GM10847 (cell line): ENCODE data around the gene CDK6.

Experiments
- POLR2A ChIP-seq: IDR thresholded peaks from 2 replicates; pipeline ENCODE4 v1.6.1; 2011; ENCODE audit not compliant: insufficient read length; ENCODE audit errors: extremely low read depth

Gene CDK6

GRCh38 chr7:92678291-92678920 lies 158.0 kb downstream of the CDK6 start:
- TF ChIP-seq POLR2A = no peak

- no peak for TF ChIP-seq POLR2A
These were observed 162.0 kb downstream of the CDK6 start for GRCh38 chr7:92674379-92674778.

GRCh38 chr7:92671505-92672169 lies 164.7 kb downstream of the CDK6 start:
- no peak for TF ChIP-seq POLR2A

GRCh38 chr7:92670204-92670851 lies 166.0 kb downstream of the CDK6 start:
- TF ChIP-seq POLR2A = no peak

- TF ChIP-seq POLR2A = no peak
These were observed 166.7 kb downstream of the CDK6 start for GRCh38 chr7:92669616-92670165.

GRCh38 chr7:92668564-92668963 lies 167.8 kb downstream of the CDK6 start:
- no peak for TF ChIP-seq POLR2A

- no peak for TF ChIP-seq POLR2A
These were observed 168.4 kb downstream of the CDK6 start for GRCh38 chr7:92667816-92668535.

- TF ChIP-seq POLR2A = no peak
These were observed 170.4 kb downstream of the CDK6 start for GRCh38 chr7:92665926-92666325.

GRCh38 chr7:92661651-92662050 lies 174.7 kb downstream of the CDK6 start:
- no peak for TF ChIP-seq POLR2A

- TF ChIP-seq POLR2A = no peak
These were observed 177.7 kb downstream of the CDK6 start for GRCh38 chr7:92658671-92659070.

- no peak for TF ChIP-seq POLR2A
These were observed 179.0 kb downstream of the CDK6 start for GRCh38 chr7:92657391-92657790.

- TF ChIP-seq POLR2A = no peak
These were observed 180.3 kb downstream of the CDK6 start for GRCh38 chr7:92656121-92656520.

- TF ChIP-seq POLR2A = no peak
These were observed 181.0 kb downstream of the CDK6 start for GRCh38 chr7:92655346-92655884.

GRCh38 chr7:92653136-92653535 lies 183.2 kb downstream of the CDK6 start:
- no peak for TF ChIP-seq POLR2A

- TF ChIP-seq POLR2A = no peak
These were observed 183.8 kb downstream of the CDK6 start for GRCh38 chr7:92652536-92652935.
